Smooth muscle cell (in vitro differentiated cells): Measurements from ENCODE around the gene POFUT1. TPM values are rescaled to one million over a fixed set of nuclear protein-coding genes. Genes with fewer than 3 reads are reported as not detected.

ENCODE experiments used
- DNase-seq: peaks from one replicate; lab custom pipeline; 2025; ENCODE audit not compliant: unreplicated experiment; lab: John Stamatoyannopoulos, UW
- H2AFZ ChIP-seq: fragments of 200-600 bp; sonication (generic); 2 replicates; pipeline ENCODE4 v1.6.0; 2016; ENCODE audit warnings: antibody characterized with exemption, low read depth, mild to moderate bottlenecking
- H3F3A ChIP-seq: fragments of 200-600 bp; sonication (generic); 2 replicates; pipeline ENCODE4 v1.6.0; 2017; ENCODE audit warnings: antibody characterized with exemption, low read depth
- H3K27ac ChIP-seq: fragments of 200-600 bp; sonication (generic); 2 replicates; pipeline ENCODE4 v1.5.1; 2016; ENCODE audit warnings: low read depth, mild to moderate bottlenecking
- H3K27me3 ChIP-seq: fragments of 200-600 bp; sonication (generic); 2 replicates; pipeline ENCODE4 v1.6.1; 2016; ENCODE audit warnings: low read depth, mild to moderate bottlenecking
- H3K36me3 ChIP-seq: fragments of 200-600 bp; sonication (generic); 2 replicates; pipeline ENCODE4 v1.5.1; 2016; ENCODE audit warnings: low read depth
- H3K4me1 ChIP-seq: fragments of 200-600 bp; sonication (generic); 2 replicates; pipeline ENCODE4 v1.5.1; 2016; ENCODE audit warnings: low read depth
- H3K4me2 ChIP-seq: fragments of 200-600 bp; sonication (generic); 2 replicates; pipeline ENCODE4 v1.6.0; 2016; ENCODE audit warnings: mild to moderate bottlenecking
- H3K4me3 ChIP-seq: fragments of 200-600 bp; sonication (generic); 2 replicates; pipeline ENCODE4 v1.5.1; 2016; ENCODE audit warnings: mild to moderate bottlenecking
- H3K79me2 ChIP-seq: fragments of 200-600 bp; sonication (generic); 2 replicates; pipeline ENCODE4 v1.6.0; 2016; ENCODE audit warnings: low read depth, mild to moderate bottlenecking
- H3K9ac ChIP-seq: fragments of 200-600 bp; sonication (generic); 2 replicates; pipeline ENCODE4 v1.6.0; 2016; ENCODE audit warnings: low read depth
- H3K9me3 ChIP-seq: fragments of 200-600 bp; sonication (generic); replicated peaks from 2 replicates; pipeline ENCODE4 v1.5.1; 2016; ENCODE audit warnings: low read depth
- H4K20me1 ChIP-seq: fragments of 200-600 bp; sonication (generic); 2 replicates; pipeline ENCODE4 v1.6.0; 2016; ENCODE audit warnings: low read depth
- WGBS: methylation state at CpG from one replicate; pipeline ENCODE4 v1.1.7; 2016; ENCODE audit warnings: low lambda C conversion rate; 5-methylcytosine and 5-hydroxymethylcytosine counted together
- polyA plus RNA-seq: library from polyadenylated mRNA; unstranded; fragments of >200 nt; fragmentation: Nextera tagmentation; extraction: Ambion mirVana; gene quantifications from 2 replicates; pipeline ENCODE4 v1.2.1, GENCODE V29; 2016
- total RNA-seq: library from RNA; depleted of rRNA; stranded (reverse); fragments of >200 nt; gene quantifications from 2 replicates; pipeline ENCODE4 v1.2.3, GENCODE V29; 2014
- TF ChIP-seq, protein P1 (sequence below): fragments of 200-600 bp; sonication (generic); IDR thresholded peaks from 2 replicates; pipeline ENCODE4 v1.5.1; 2017; ENCODE audit warnings: borderline replicate concordance, mild to moderate bottlenecking, antibody characterized with exemption; ENCODE audit not compliant: insufficient read depth, poor library complexity, severe bottlenecking

The POFUT1 gene
- total and polyA plus RNA-seq, 2 experiments from 2014 or later = 44.3 to 45.0 TPM

DNA sequence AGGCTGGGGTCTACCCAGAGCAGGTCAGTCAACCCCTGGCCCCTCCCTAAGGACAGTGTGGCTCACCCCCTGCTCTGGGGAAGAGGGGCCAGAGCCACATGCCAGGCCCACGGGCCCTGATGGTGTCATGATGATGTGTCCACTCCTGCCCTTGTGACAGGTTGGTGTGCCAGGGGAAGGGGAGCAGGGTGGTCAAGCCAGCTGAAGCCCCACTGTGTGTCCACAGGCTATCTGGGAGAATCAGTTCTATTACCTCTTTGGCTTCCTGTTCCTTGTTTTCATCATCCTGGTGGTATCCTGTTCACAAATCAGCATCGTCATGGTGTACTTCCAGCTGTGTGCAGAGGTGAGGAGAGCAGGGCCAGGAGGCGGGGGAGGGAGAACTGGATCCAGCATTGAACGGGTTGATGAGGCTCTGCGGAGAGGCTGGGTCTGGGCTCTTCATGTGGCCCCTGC is 47.9 kb upstream of the POFUT1 start:
- H3K27ac ChIP-seq = no peak overlapping the region
- no peak overlapping the region for H2AFZ ChIP-seq
- TF ChIP-seq, protein P1, sequence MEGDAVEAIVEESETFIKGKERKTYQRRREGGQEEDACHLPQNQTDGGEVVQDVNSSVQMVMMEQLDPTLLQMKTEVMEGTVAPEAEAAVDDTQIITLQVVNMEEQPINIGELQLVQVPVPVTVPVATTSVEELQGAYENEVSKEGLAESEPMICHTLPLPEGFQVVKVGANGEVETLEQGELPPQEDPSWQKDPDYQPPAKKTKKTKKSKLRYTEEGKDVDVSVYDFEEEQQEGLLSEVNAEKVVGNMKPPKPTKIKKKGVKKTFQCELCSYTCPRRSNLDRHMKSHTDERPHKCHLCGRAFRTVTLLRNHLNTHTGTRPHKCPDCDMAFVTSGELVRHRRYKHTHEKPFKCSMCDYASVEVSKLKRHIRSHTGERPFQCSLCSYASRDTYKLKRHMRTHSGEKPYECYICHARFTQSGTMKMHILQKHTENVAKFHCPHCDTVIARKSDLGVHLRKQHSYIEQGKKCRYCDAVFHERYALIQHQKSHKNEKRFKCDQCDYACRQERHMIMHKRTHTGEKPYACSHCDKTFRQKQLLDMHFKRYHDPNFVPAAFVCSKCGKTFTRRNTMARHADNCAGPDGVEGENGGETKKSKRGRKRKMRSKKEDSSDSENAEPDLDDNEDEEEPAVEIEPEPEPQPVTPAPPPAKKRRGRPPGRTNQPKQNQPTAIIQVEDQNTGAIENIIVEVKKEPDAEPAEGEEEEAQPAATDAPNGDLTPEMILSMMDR = no peak
- no peaks in the 10 kb centered on the region for H3K4me1 ChIP-seq
- no peaks in the 10 kb centered on the region for H3K27me3 ChIP-seq
- H3K4me2 ChIP-seq = no peak overlapping the region
- no peak overlapping the region for H3K9ac ChIP-seq
- 91% methylated on average over 5 of the region's 5 CpGs for WGBS
- H3K9me3 ChIP-seq = no peaks in the 10 kb centered on the region
- H4K20me1 ChIP-seq = no peaks in the 10 kb centered on the region
- H3F3A ChIP-seq = no peaks in the 10 kb centered on the region
- H3K36me3 ChIP-seq = peaks cover 32% of the 10 kb centered on the region
- no peak for DNase-seq
- no peak overlapping the region for H3K4me3 ChIP-seq
- no peaks in the 10 kb centered on the region for H3K79me2 ChIP-seq

DNA sequence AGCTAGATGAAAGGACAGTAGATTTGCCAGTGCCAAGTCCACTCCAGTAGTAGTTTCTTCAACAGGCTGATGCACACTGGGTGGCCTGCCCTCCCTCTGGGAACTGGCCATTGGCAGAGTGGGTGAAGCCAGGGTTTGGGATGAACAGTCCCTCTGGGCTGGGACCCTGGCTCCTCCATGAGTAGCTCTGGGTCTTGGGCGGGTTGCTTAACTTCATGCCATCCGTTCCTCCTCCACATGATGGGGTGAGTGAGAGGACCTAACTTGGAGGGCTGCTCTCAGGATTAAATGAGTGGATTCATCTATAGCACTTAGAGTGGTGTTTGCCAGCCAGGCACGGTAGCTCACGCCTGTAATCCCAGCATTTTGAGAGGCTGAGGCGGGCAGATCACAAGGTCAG is 47.3 kb upstream of the POFUT1 start:
- WGBS = 94% methylated on average over 5 of the region's 5 CpGs
- H2AFZ ChIP-seq = no peak overlapping the region
- no peak overlapping the region for H3K27ac ChIP-seq
- no peaks in the 10 kb centered on the region for H4K20me1 ChIP-seq
- H3K79me2 ChIP-seq = no peaks in the 10 kb centered on the region
- H3K27me3 ChIP-seq = no peaks in the 10 kb centered on the region
- H3K4me2 ChIP-seq = no peak overlapping the region
- H3K9ac ChIP-seq = no peak overlapping the region
- H3K36me3 ChIP-seq = peaks cover 32% of the 10 kb centered on the region
- H3K9me3 ChIP-seq = no peaks in the 10 kb centered on the region
- no peaks in the 10 kb centered on the region for H3K4me1 ChIP-seq
- H3F3A ChIP-seq = no peaks in the 10 kb centered on the region
- TF ChIP-seq, protein P1 = no peak
- no peak for DNase-seq
- H3K4me3 ChIP-seq = no peak overlapping the region

DNA sequence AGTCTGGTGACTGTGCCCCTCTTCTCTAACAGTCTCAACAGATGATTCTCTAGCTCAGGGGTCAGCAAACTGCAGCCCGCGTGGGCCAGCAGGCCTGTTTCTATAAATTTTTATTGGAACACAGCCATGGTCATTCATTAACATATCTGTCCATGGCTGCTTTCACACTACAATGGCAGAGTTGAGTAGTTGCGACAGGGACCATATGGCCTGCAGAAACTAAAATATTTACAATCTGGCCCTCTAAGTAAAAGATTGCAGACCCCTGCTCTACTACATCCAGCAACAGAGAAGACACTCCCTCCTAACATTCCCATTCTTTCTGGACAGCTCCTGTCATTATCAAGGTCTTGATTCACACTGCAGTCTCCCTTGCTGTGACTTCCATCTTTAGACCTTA is 45.3 kb upstream of the POFUT1 start:
- no peak overlapping the region for H2AFZ ChIP-seq
- H3K79me2 ChIP-seq = no peaks in the 10 kb centered on the region
- H3K27me3 ChIP-seq = no peaks in the 10 kb centered on the region
- WGBS = 82% methylated on average over 3 of the region's 3 CpGs
- no peaks in the 10 kb centered on the region for H3F3A ChIP-seq
- no peak overlapping the region for H3K4me3 ChIP-seq
- H3K36me3 ChIP-seq = peaks cover 28% of the 10 kb centered on the region
- TF ChIP-seq, protein P1 = no peak
- H3K4me1 ChIP-seq = no peaks in the 10 kb centered on the region
- H4K20me1 ChIP-seq = no peaks in the 10 kb centered on the region
- DNase-seq = no peak
- no peak overlapping the region for H3K4me2 ChIP-seq
- no peaks in the 10 kb centered on the region for H3K9me3 ChIP-seq
- no peak overlapping the region for H3K9ac ChIP-seq
- H3K27ac ChIP-seq = no peak overlapping the region

DNA sequence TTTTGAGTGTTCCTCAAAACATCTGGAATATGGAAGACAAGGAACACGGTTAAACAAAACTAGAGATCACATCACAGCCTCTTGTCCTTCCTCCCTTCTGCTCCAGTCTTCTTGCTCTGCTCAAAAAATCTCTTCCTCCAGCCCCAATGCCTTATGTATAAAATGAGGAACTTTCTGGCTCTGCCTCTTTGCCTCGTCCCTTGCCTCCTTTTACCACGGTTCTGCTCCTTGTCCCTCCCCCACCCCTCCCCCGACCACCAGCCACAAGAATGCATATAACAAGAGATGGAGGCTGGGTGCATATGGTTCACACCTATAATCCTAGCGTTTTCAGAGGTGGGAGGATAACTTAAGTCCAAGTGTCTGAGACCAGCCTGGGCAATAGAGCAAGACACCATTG is 43.7 kb upstream of the POFUT1 start:
- no peak overlapping the region for H3K4me2 ChIP-seq
- H3K27me3 ChIP-seq = no peaks in the 10 kb centered on the region
- H3K9ac ChIP-seq = no peak overlapping the region
- no peaks in the 10 kb centered on the region for H3K9me3 ChIP-seq
- no peak overlapping the region for H2AFZ ChIP-seq
- H3K4me1 ChIP-seq = no peaks in the 10 kb centered on the region
- H3K79me2 ChIP-seq = no peaks in the 10 kb centered on the region
- H3K4me3 ChIP-seq = no peak overlapping the region
- TF ChIP-seq, protein P1 = no peak
- no peak overlapping the region for H3K27ac ChIP-seq
- H3F3A ChIP-seq = no peaks in the 10 kb centered on the region
- 88% methylated on average over 5 of the region's 5 CpGs for WGBS
- H4K20me1 ChIP-seq = no peaks in the 10 kb centered on the region
- no peak for DNase-seq
- peaks cover 13% of the 10 kb centered on the region for H3K36me3 ChIP-seq
